HG02678 (cell line): ENCODE results near the gene FSTL4.
"Not testable (repeated sequence)": the region's sequence is repeated elsewhere in the genome, so short reads cannot be mapped to it uniquely, and the experiment has no call there.

ENCODE experiments used
- ATAC-seq: cut with Tn5 transposase; IDR thresholded peaks from one replicate; pipeline ENCODE4 v1.9.1; 2021; ENCODE audit warnings: mild to moderate bottlenecking, moderate library complexity; ENCODE audit not compliant: unreplicated experiment

The FSTL4 gene

DNA sequence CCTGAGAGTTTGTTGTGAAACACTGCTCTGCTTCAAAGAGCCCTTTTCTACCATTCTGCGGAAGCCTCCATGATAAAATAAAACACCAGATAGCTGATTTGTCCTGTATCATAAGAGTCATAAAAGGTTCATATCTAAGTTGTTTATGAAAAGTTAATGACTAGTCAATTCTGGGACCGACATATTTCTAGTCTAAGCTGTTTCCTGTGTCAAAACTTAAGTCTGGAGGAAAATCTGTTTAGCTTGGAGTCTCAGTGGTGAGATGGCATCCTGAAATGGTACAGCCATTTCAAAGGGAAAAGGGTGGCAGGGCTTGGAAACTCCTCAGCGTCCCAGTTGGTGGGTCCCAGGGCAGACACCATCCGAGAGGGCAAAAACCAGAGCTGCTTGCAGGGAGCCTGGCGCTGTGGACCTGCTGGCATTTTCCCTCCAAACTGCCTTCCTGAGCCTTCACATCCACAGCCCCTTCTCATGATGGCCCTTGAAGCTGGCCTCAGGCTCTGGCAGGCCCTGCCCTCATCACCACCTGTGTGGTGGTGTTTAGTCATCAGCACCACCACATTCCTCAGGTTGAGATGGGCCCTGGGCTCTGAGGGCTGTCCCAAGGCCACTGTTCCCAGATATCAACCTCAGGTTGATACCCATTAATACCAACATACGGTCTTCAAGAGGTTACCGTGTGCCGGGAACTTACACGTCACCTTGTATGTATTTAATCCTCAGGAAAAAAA is 376.5 kb downstream of the FSTL4 start:
- ATAC-seq = no peak

DNA sequence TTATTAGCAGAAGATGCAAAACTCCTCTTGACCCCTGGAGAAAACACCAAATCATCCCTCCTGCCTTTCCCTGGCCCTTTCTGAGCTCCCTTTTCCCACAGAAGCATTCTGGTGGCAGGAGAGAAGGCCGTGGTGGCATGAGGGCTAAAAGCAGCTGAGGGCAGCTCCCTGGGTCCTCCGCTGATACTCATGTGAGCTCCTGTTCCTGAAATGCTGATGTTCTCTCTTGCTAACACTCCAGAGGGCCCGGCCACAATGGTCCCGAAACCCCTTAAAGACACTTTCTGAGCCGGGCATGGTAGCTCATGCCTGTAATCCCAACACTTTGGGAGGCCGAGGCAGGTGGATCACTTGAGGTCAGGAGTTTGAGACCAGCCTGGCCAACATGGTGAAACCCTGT is 377.4 kb downstream of the FSTL4 start:
- ATAC-seq = no peak

DNA sequence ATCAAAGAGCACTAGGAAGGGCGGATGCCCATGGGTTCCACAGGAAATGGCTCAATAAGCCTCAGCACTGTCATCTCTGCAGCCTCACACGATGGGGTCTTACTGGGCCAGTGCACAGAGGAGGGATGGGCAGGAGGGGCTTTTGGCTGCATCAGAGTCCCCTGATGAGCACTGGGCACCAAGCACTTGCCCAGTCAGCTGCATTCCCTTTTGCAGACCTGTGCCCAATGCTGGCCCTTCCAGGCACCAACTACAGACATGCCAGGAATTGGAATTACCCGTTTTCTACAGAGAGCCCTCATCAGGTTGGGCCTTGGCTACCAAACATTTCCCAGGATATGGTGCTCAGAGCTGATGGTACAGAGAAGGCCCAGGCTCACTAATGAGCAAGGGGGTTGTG is 378.1 kb downstream of the FSTL4 start:
- ATAC-seq = no peak

DNA sequence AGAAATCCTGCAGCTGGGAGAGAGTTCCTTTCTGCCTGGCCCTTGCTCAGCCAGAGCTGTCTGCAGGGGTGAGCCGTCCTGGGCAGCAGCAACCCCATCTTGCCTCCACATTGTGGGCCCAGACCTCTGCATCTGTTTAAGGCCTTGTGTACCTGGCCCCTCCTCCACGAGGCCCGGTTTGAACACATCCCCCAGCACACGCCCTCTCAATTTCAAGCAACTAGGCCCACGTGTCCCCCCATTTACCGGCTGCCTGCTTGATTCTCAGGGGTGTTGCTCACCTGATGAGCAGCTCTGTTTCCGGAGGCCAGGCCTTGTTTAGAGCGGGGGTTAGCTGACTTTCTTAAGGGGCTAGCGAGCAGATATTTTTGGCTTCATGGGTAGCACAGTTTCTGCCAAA is 378.7 kb downstream of the FSTL4 start:
- no peak for ATAC-seq

DNA sequence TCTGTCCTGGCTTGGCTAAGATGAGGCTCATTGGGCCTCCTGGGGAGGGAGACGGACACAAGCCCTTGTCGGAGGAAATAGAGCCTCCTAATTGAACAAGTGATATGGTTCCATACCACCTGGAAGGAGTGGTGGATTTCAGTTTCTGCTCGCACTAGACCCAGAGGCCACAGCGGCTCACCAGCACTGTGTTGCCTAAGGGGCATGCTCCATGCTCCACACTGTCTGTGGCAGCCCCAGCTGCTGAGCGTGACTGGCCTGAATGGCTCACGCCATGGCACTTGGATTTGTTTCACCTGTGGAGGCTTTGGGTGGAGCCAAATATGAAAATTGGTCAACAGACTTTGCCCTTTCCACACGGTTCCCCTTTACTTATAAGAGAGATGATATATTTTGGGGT is 379.4 kb downstream of the FSTL4 start:
- no peak for ATAC-seq

DNA sequence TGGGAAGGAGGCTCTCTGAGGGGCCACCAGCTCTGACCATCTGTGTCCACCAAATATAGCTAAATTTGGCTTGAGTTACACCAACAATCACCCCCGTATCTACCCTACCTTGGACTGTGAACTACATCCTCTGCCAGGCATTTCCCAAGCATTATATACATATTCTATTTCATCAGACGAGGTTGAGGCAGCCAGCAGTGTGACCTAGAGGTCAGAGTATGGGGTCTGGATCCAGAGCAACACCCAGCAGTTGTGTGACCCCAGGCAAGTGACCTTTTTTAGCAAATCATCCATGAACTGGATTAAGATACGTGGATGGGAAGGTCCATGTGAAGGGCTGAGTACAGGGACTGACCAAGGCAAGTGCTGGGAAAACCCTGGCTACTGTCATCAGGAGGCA is 379.9 kb downstream of the FSTL4 start:
- ATAC-seq = no peak

DNA sequence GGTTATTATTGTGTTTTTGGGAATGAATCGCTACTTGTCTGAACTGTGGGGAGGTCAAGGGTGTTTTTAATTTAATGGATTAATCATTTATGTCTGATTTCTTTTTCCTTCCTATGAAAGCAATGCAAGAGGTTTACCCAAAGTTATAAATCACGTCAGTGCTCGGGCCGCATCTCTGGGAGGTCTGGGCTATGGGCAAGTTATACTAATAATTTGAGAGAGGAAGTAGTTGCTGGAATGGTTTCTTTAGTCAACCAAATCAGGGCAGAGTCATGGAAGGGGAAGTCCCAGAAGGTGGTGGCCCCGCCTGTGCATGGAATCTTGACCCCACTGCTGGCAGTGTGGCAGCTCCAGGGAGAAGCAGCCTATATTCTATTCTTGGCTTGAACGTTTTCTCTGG is 380.3 kb downstream of the FSTL4 start:
- ATAC-seq = no peak

DNA sequence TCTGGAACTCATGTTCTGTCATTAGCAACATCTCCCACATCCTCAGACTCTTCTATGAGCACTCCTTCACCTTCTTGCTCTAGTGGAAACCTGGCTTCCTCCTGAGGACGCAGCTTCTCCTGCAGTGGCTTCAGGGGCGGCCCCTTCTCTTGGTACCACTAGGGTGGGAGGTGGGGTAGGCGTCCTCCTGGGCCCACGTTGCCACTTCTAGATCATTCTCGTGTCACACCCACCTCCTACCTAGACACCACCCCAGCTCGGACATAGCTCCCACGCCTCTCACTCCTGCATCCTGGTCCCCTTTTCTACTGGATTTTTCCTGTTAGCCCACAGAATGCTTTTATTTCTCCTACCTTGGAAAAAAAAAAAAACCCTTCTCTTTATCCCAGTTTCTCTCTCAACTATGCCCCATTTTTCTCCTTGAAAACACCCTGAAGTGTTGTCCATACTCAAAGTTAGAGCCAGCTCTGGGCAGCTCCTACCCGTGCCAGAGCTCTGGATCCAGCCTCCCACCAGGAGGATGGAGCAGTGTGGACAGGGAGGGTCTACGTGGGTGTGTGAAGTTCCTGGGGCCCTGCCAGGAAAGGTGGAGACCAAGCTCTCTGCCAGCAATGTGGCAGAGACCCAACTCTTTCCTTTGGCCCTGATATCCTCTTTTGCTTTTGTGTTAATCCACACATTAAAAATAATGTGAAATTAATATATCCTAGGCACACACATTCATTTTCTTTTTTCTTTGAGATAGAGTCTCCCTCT is 381.3 kb downstream of the FSTL4 start:
- no peak for ATAC-seq

DNA sequence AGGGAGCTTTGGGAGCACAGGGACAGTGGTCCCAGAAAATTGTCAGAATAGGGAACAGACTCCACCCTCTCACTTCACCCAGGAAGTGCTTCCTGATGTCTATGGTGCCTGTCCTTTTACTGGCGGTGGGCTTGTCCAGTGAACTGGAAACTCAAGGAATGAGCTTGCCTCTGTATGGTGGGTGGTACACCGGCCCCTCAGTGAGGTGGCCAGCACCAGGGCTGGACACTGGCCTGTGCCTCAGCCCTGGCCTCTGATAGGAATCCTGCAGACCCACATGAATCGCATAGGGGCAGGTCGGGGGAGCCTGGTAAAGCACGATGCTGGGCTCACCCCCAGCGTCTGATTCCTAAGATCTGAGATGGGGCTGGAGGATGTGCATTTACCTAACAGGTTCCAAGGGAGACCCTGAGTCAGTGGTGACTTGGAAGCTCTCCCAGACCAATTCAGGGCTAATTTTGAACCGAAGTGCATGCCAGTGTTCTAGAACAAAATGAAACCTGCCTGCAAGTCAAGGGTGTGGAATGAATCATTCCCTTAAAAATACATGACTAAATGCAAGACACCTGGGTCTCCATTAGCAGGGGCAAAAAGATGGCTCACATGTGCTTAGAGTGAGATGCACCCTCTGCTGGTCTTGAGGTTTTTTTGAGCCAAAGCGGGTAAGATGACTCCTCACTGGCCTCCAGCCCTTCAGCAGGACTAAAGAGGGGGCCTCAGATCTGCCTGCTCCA is 382.2 kb downstream of the FSTL4 start:
- ATAC-seq = no peak

DNA sequence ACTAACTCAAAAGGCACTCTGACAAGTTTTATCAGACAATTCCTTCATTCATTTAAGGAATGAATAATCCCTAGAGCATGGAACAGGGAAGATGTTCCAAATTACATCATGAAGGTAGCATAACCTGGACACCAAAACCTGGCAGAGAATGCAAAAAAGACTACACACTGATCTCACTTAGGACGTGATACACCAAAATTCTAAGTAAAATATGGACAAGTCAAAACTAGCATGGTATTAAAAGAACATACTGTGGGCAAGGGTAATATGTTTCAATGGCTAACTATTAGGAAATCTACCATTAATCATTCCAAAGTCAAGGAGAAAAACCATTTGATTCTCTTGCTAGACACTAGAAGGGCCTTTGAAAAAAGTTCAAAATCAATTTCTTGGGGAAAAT is 384.0 kb downstream of the FSTL4 start:
- ATAC-seq = no peak

DNA sequence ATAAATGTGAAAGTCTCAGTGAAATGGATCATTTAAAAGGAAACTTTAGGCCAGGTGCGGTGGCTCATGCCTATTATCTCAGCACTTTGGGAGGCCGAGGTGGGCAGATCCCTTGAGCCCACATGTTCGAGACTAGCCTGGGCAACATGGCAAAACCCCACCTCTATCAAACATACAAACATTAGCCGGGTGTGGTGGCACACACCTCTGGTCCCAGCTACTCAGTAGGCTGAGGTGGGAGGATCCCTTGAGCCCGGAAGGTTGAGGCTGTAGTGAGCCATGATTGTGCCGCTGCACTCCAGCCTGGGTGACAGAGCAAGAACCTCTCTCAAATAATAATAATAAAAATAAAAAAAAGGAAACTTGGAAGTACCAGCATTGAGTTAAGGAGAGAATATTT is 384.4 kb downstream of the FSTL4 start:
- no peak for ATAC-seq

DNA sequence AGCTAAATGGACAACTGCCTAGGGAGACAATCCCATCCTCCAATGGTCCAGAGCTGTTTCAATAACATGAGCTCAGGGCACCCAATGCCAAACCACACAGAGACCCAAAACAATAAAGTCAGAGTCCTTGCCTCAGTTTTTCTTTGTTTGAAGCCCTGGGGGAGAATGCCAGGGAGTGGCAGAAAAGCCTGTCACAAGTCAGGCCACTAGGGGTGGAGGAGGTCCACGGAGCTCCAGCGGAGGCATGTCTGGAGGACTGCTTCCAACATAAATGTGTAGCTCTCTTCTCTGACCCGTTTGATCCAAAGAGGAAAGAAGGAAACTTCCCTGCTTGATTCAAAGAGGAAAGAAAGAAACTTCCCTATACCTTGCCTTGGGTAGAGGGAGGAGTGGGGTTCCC is 385.3 kb downstream of the FSTL4 start:
- ATAC-seq = no peak

DNA sequence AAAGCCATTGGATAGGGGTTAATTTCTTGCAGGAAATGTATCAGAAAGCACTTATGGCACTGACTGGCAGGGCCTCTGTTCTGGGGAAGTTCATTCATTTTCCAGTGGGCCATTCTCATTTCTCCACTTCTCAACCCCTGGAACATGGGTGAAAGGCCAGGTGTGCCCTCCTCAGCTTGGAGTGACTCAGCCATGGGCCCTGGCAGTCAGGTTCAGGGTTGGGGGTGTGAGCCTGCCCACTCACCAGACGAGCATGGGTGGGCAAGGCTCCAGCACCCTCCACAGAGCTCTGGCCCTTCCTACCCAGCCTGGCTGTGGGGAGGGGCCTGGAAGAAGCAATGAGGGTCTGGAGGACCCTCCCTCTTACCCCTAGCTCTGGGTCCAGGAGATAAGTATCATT is 386.2 kb downstream of the FSTL4 start:
- ATAC-seq = no peak

DNA sequence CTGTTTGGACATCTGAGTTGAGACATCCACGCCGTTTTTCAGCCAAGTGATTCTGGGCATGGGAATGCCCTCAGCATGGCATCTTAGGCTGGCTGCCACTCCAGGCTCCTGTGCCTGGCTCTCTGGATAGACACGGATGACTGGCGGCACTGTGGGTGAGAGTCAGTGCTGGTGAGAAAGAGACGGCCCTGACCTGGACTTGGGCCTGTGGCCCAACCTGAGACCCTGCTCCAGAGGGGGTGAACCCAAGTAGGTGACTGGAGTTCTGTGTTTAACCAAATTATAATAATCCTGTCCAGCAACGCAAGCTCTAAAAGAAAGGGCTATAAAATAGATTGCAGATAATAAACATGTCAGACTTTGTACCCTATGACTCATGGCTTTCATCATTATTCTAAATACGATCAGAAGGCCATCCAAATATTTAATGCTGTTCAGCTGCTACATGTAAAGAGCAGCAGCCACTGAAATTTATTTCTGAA is 386.6 kb downstream of the FSTL4 start:
- ATAC-seq = no peak

DNA sequence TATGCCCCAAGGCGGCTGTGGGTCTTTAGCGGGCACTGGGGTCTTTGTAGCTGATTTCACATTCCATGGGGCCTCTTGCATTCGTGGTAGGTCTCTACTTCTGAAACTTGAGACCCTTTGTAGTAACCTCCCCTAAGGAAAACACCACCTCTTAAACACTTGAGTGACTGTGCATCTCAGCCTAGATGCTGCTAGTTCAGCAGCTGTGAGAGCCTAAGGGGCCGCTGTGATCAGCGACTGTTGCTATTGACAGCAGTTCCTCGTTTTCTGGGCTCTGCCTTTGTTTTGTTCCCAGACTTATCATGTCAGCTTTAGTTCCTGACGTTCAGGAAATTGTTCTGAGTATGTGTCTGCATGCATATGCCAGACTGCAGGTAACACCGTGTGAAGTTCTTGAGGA is 389.4 kb downstream of the FSTL4 start:
- no peak for ATAC-seq

DNA sequence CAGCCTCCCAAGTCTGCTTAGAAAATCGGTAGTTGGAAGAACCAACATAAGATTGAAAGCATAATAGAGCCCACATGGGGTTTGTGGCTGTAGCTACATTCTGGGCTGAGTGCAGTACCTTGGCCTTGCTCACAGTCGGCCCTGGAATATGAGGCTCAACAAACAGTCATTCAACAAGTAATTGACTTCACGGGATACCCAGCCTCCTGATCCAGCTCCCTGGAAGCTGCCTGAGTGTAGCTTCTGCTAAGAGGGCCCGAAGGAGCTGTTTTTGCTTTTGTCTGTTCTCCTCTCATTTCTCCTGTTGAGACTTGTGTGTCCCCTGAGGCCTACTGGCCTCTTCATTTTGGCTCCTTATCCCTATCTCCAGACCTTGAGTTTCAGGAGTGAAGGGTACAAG is 389.8 kb downstream of the FSTL4 start:
- no peak for ATAC-seq

DNA sequence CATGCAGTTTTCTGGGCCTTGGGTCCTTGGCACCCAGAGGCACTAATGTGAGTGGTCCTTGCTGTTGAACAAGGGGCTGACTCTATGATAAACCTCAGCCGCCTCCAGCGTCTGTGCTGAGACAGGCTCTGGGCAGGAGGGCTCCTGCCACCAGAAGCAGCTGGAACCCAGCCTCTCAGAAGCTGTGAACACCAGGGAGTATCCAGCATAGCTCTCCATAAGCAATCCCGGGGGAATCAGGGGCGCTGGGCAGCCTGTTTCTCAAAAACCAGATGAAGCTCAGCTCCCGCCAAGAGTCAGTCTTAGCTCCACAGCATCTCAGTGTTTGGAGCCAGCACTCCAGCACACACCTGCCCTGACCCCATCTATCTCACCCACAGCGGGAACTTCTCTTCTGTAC is 390.3 kb downstream of the FSTL4 start:
- ATAC-seq = no peak

DNA sequence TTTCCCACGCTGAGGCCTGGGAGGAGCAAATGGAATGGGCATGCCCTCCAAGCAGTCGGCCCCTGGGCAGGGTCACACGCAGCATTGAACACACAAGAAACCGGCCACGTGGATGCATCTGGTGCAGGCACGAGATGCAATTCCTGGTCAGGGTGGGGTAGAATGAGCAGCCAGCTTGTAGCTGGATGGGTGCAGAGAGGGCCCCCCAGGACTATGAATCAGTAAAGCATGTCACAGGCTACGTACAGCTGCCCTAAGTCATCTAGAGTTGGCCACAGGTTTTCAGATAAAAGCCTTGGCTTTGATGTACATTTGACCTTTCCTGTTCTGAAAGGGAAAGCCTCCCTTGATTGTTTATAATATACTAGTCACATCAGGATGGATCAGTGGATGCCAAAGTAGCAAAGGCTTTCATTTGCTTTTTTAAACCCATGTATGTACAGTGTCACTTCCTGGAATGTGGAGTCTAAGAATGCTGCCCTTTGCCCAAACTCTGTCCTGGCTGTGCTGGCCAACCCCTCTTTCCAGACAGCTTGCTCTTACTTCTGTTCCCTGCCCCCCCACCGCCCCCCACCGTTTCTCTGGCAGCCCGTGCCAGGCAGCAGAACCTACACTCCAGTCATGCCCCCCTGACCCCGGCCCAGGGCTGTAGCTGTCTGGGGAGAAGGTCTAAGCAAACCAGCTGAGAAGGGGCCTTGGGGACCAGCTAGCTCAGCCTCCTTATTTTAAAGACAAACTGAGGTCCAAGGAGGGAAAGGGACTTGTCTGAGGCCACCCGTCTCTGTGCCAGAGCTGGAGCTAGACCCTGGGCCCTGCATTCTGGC is 391.3 kb downstream of the FSTL4 start:
- no peak for ATAC-seq

DNA sequence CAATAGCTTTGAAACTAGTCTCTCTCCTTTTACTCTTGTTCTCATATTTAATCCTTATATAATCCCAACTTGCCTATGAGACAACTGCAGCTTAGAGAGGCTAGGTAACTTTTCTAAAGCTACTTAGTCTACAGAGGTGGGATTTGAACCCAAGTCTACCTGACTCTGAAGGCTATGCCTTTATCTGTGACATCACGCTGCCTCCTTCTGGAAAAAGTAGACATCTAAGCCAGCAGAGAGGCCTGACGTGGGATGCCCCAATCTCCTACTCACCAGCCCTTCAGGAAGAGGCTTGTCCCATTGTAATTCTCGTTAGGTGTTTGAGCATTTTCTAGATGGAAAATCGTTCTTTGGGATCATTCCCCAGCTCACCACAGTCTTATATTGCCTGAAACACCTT is 393.0 kb downstream of the FSTL4 start:
- ATAC-seq = no peak

DNA sequence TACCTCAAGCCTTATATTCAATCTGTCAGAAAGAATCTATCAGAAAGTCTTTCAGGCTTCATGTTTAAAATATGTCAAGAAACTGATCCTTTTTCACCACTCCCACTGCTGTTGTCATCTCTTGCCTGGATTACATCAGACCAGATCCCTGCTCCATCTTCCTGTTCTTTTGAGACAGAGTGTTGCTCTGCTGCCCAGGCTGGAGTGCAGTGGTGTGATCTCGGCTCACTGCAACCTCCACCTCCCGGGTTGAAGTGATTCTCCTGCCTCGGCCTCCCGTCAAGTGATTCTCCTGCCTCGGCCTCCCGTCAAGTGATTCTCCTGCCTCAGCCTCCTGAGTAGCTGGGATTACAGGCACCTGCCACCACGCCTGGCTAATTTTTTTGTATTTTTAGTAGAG is 396.2 kb downstream of the FSTL4 start:
- ATAC-seq = not testable (repeated sequence)
